ENCODE measurements around the gene MINK1.

GRCh38 chr17:4863321-4863720 is 30.2 kb downstream of the MINK1 start:
- TF ChIP-seq BHLHE40 (IDR thresholded peaks at IDR 0.05; ENCODE audit: borderline replicate concordance), result no peak
- no peak for TF ChIP-seq FOXK2 (IDR thresholded peaks at IDR 0.05)
- TF ChIP-seq ZNF384 (IDR thresholded peaks at IDR 0.05), result no peak
- TF ChIP-seq FOXA1 (IDR thresholded peaks at IDR 0.05), result no peak
- TF ChIP-seq FOXM1 (IDR thresholded peaks at IDR 0.05; ENCODE audit: borderline replicate concordance), result no peak
- TF ChIP-seq ARNT (IDR thresholded peaks at IDR 0.05), result no peak
- no peak for TF ChIP-seq SP1 (IDR thresholded peaks at IDR 0.05)
- no peak for TF ChIP-seq ELF4 (IDR thresholded peaks at IDR 0.05)
